Stimulated activated CD4-positive, alpha-beta T cell treated with anti-CD3 and anti-CD28 coated beads, Interleukin-15, amount 100 ng/mL, for 1 hour (primary cell): Measurements from ENCODE around the gene POC1B.

ENCODE experiments used
- DNase-seq, 2 donors: peaks; one replicate each; pipeline ENCODE4 v3.0.0-alpha.2; 2020; ENCODE audit warnings: low read depth in 1 of 2, low spot score in 1 of 2

Gene POC1B

GRCh38 chr12:89424389-89424788 lies 101.5 kb downstream of the POC1B start:
- no peak for DNase-seq

DNA sequence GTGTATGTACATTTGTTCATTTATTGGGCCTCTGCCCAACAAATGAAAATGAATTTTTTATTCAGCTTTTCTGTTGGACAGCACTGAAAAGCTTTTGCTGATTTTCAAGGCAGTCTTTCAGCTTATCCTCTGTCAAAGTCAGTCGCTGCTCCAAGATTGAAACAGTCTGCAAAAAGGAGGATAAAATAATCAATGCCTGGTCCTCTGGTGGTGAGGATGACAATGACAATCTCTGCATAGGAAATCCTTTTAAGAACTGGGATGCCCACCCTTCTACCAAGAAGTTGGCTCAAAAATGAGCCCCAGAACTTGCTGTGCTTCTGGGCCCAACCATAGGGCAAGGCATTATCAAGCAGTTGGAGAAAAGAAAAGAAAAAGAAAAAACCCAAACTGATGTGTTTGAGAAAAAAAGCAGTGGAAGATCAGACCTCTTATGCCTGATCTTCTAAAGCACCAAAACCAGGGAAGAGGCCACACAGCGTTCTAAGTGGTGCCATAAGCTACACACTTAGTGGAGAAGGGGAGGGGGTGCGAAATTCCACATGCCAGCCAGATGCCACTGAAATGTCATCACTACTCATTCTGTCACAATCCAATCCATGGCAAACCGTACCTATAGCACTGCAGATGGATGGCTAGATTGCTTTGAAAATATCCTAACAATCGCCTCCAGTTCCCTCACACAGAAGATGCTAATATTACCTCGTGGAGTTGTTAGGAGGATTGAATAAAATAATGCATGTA lies 104.6 kb downstream of the POC1B start:
- no peak for DNase-seq

DNA sequence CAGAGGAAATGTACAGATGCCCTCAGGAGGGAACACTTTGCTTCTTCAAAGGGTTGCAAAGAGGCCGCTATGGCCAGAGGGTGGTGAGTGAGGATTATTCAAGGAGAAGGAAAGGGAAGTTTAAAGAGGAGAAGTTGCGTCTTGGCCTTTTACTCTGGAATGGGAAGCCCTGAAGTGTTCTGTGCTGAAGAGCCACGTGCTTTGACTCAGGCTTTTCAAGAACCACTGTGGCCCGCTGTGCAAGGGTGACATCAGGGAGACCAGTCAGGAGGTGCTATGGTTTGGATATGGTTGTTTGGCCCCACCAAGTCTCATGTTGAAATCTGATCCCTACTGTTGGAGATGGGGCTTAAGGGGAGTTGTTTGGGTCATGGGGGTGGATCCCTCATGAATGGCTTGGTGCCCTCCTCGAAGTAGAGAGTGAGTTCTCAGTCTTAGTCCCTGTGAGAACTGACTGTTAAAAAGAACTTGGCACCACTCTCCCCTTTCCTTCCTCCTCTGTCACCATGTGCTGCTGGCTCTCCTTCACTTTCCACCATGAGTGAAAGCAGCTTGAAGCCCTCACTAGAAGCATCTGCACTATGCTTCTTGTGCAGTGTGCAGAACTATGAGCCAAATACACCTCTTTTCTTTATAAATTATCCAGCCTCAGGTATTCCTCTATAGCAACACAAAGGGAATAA lies 107.5 kb downstream of the POC1B start:
- no peak for DNase-seq

GRCh38 chr12:89417246-89417977 lies 108.4 kb downstream of the POC1B start:
- no peak for DNase-seq

DNA sequence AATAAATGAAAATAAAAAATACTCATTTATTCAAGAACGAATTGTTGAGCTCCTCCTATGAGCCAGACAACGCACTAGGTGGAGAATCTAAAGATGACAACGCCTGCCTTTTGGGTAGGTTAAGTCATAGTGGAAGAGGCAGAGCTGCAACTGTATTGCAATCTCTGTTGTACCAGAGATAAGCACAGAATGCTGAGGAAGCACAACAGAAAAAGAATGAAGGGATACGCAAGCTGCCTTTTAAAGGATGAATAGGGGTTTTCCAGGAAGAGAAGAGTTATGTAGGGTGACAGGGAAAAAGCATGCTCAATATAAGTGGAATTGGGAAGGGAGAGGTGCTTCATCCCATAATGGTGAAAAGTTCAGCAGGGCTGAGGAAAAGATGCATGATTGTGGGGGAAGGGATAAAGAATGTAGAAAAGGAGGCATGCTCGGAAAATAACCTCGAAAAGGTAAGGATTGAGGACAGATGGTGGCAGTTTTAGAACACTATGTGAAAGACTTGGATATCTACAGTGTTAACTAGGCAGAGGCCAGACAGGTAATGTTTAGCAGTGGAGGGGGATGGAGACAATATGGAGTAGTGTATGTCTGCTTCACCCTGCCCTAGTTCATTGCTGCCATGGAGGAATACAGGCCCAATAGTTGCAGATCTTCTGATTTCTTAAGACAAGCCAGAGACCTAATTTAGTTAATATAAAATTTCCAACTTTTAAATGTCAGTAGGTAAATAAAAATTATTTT lies 109.6 kb downstream of the POC1B start:
- DNase-seq, result no peak

GRCh38 chr12:89414851-89415250 lies 111.0 kb downstream of the POC1B start:
- no peak for DNase-seq

DNA sequence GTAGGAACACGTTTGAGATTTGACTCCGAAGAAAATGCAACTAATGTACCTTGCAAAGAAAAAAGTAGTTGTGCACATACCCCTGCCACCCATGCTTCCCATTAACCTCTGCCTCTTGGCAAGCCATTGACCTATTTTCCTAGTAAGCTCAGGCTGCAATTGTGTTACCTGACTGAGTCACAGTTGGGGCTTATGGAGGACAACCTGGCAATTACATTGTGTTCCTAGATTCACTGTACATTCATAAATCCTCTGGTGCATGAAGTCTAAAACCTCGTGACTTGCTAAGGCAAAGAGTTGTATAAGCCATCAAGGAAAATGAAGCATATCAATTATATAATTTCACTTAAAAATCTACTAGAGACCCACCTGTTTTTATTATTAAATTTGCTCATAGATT lies 111.5 kb downstream of the POC1B start:
- DNase-seq, result no peak

- no peak for DNase-seq
These were observed 112.6 kb downstream of the POC1B start for GRCh38 chr12:89413234-89413633.

- DNase-seq, result no peak
These were observed 113.2 kb downstream of the POC1B start for GRCh38 chr12:89412665-89413064.

GRCh38 chr12:89411846-89412245 lies 114.0 kb downstream of the POC1B start:
- DNase-seq, result no peak

DNA sequence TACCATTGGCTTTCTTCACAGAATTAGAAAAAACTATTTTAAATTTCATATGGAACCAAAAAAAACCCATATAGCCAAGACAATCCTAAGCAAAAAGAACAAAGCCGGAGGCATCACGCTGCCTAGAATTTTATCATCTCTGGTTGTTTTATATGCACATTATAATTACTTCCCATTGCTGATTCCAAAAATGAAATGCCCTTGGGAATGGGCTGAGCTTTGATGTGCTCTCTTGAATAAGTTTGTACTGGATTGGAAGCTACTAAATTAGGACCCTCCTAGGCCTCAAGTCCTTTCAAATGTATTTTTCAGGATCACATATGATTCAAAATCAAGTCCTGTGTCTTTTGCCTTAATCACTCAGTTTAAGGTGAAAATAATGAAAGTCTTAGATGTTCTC lies 114.6 kb downstream of the POC1B start:
- DNase-seq, result no peak

GRCh38 chr12:89405626-89406345 lies 120.1 kb downstream of the POC1B start:
- DNase-seq, result no peak

DNA sequence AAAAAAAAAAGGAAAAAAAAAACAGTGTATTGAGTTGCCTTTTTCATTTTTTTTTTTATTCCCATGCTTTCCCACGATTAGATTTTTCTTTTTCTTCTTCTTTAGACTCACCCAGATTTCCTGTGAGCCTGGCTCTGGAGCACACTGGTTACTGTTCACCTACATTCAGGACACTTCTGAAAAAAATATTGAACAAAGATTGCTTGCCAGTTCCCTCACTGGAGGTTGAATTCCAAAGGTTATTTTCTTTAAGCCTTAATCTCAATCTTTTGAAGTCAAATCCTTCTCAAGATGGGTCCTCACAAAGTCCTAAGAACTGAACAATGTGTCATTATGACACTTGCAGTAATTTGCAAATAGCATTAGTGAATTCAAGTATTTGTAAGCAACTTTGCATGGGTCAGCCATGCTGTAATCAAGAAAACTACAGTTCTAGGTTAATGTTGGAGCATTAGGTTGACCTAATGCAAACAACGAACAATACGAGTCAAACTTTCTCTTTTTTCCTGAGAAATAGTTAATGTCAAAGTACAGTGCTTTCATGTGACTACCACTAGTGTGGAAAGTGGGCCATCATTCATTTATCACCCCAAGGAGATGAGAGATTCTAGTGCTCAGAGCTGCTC lies 124.3 kb downstream of the POC1B start:
- no peak for DNase-seq

DNA sequence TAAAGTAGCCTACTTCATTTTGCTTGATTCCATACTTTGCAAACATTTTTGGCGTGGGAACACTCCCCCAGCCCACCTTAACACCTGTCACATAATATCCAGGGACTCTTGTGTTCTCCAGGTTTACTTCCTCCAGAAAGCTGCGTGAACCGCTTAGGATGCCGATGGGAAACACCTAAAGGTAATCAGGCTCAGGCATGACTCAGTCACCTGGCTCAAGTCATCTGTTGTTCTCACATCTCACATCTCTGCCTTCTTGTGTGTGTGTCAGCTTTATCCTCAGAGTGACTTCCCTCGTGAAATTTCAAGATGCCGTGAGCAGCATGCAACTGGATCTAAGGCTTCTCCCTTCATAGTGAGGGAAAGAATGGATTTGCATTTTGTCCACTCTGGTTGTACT lies 125.4 kb downstream of the POC1B start:
- DNase-seq, result no peak

DNA sequence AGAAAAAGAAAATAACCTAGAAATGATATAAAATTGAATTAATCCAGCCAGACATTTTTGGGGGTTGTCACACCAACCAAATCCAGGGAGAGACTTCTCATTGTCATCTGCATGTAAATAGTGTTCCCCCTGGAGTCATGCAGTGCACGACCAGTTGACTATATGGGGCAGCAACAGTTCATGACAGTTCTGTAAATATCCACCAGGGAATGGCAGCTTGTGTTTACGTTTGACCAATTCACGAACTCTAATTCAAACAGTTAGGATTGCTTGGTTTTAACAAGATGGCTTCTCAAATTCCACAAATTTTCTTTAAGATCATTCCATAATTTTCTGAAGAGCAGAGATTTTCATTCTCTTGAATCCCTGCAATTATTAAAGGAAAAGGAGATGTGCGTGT lies 130.1 kb downstream of the POC1B start:
- no peak for DNase-seq

DNA sequence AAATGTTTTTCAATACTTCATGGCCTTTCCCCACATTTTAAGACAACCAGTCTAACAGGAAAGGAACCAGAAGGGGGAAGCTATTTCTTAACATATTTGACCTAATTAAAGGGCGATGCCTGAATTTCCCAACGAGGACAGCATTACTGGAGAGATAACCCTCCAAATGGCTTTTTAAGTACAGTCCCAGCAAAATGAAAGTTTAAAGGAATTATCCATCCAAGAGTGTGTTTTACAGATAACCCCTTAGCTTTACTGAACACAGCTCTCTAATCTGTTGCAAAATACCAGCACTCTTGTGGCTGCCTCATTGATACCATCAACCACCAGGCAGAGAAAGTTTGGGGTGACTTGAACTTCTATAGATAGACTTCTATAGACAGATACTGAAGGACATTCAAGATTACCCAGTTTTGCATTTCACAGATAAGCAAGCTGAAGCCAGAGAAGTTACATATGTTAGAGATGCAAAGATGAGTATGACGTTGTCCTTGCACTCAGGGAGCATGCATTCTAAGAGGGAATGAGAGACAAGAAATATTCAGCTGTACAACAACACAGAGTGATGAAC lies 132.2 kb downstream of the POC1B start:
- DNase-seq, result no peak

DNA sequence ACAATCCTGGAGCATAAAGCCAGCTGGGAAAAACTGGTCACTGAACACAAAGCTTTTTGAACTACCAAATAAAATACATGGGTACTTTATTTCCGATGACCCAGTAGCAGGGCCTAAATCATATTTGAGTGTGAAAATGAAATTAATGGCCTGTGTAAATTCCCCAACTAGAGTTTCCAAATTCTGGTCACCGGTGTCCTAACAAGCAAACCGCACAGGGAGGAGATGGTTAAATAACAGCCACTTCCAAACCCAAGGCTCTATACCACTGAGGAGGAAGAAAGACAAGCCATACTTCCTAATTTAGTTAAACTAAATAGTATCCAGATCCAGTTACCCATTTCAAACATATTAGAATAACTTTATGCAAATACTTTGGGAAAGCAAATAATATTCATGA lies 133.5 kb downstream of the POC1B start:
- no peak for DNase-seq

- no peak for DNase-seq
These were observed 134.0 kb downstream of the POC1B start for GRCh38 chr12:89391726-89392336.

GRCh38 chr12:89390802-89391673 lies 134.8 kb downstream of the POC1B start:
- DNase-seq, result no peak
